HG02852 (cell line): ENCODE data around the gene ADAM21.
"Not testable (repeated sequence)": the region's sequence is repeated elsewhere in the genome, so short reads cannot be mapped to it uniquely, and the experiment has no call there.

Experiments
- ATAC-seq: cut with Tn5 transposase; IDR thresholded peaks from one replicate; pipeline ENCODE4 v1.9.1; 2021; ENCODE audit warnings: mild to moderate bottlenecking, moderate library complexity; ENCODE audit not compliant: unreplicated experiment

Gene ADAM21

GRCh38 chr14:70475459-70475858 lies 23.5 kb downstream of the ADAM21 start:
- ATAC-seq, result not testable (repeated sequence)

GRCh38 chr14:70477356-70478105 lies 25.6 kb downstream of the ADAM21 start:
- not testable (repeated sequence) for ATAC-seq

- ATAC-seq, result no peak
Measured at GRCh38 chr14:70489579-70490200, 37.7 kb downstream of the ADAM21 start.

GRCh38 chr14:70498191-70498590 lies 46.2 kb downstream of the ADAM21 start:
- no peak for ATAC-seq
